HCT116 (cell line): ENCODE measurements around the gene C11orf98.

Experiments
- EZH2 ChIP-seq: fragments of 200-600 bp; sonication (generic); IDR thresholded peaks from 2 replicates; pipeline ENCODE4 v1.6.1; 2017; ENCODE audit warnings: antibody characterized with exemption, mixed run types
- RAD21 ChIP-seq: IDR thresholded peaks from 2 replicates; pipeline ENCODE4 v1.6.1; 2012; ENCODE audit warnings: low read depth, mild to moderate bottlenecking

GRCh38 chr11:62644220-62644619 lies 20.8 kb downstream of the C11orf98 start:
- TF ChIP-seq EZH2: no peak
- no peak for TF ChIP-seq RAD21
